ENCODE results near the gene COL1A1. TPM values are rescaled to one million over a fixed set of nuclear protein-coding genes. Genes with fewer than 3 reads are reported as not detected.

COL1A1 gene
- total RNA-seq, 1 experiment from 2014 or later: 23.4 TPM

DNA sequence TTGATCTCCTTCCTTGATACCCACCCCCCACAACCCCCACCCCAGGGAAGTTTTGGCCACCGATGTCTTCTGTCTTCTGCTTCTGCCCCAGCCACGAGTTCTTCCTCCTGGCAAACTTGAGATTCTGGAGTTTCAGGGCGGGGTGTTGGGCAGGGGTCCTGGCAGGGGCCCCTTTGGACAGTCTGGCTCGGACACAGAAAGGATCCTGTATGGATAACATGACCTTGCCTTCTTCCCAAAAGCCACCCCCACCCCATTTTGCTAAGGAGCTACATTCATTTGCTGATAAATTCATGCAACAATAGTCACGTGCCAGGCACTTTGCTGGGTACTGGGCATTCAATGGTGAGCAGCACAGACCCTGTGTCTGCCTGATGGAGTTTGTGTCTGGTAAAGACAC lies 5.9 kb upstream of the COL1A1 start:
- DNase-seq: no peak
- H3K27me3 Mint-ChIP-seq (ENCODE audit: insufficient read depth, unreplicated experiment): no peaks in the 10 kb centered on the region
- BruUV-seq (replicated peaks): no TSS peak
- no peak overlapping the region for H3K4me3 Mint-ChIP-seq (ENCODE audit: unreplicated experiment)
- ChIA-PET CTCF (interaction anchor here (0.6 to 1.4 kb wide), 6 partner anchors 9 to 154 kb away, joined by 3 to 4 read pairs (median 3); partner anchors contain the start of gene TMEM92), POLR2A (no interaction called here)
- H3K36me3 Mint-ChIP-seq (ENCODE audit: insufficient read depth, unreplicated experiment): no peaks in the 10 kb centered on the region
- intact Hi-C loops (cut with micrococcal nuclease; ENCODE audit: unreplicated experiment): no loop called here
- Histone ChIP-seq H3K36me3 (ENCODE audit: control insufficient read depth, insufficient read depth, low read length) (no peaks in the 10 kb centered on the region), H3K9me3 (no peaks in the 10 kb centered on the region), H3K27me3 (replicated peaks; ENCODE audit: control insufficient read depth, insufficient read depth, low read length) (no peaks in the 10 kb centered on the region), H3K4me3 (ENCODE audit: low read depth, low read length) (no peak overlapping the region), H3K4me1 (peaks cover 62% of the 10 kb centered on the region)
- peak overlapping the region; percentile 40 for H3K27ac Mint-ChIP-seq (ENCODE audit: unreplicated experiment)
- H3K4me1 Mint-ChIP-seq (ENCODE audit: low read depth, unreplicated experiment): peaks cover 63% of the 10 kb centered on the region
- TF ChIP-seq, protein P1, sequence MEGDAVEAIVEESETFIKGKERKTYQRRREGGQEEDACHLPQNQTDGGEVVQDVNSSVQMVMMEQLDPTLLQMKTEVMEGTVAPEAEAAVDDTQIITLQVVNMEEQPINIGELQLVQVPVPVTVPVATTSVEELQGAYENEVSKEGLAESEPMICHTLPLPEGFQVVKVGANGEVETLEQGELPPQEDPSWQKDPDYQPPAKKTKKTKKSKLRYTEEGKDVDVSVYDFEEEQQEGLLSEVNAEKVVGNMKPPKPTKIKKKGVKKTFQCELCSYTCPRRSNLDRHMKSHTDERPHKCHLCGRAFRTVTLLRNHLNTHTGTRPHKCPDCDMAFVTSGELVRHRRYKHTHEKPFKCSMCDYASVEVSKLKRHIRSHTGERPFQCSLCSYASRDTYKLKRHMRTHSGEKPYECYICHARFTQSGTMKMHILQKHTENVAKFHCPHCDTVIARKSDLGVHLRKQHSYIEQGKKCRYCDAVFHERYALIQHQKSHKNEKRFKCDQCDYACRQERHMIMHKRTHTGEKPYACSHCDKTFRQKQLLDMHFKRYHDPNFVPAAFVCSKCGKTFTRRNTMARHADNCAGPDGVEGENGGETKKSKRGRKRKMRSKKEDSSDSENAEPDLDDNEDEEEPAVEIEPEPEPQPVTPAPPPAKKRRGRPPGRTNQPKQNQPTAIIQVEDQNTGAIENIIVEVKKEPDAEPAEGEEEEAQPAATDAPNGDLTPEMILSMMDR (IDR thresholded peaks at IDR 0.05; ENCODE audit: insufficient read depth in 1 of 2, low read depth in 1 of 2, low read length in 1 of 2, severe bottlenecking in 1 of 2, unreplicated experiment in 1 of 2): no peak
- H3K9me3 Mint-ChIP-seq (ENCODE audit: unreplicated experiment): no peaks in the 10 kb centered on the region

- no TSS peak for BruUV-seq (replicated peaks)
- Mint-ChIP-seq H3K4me1 (ENCODE audit: low read depth, unreplicated experiment) (peaks cover 57% of the 10 kb centered on the region), H3K36me3 (ENCODE audit: insufficient read depth, unreplicated experiment) (no peaks in the 10 kb centered on the region), H3K4me3 (ENCODE audit: unreplicated experiment) (no peak overlapping the region), H3K27ac (ENCODE audit: unreplicated experiment) (no peak overlapping the region), H3K9me3 (ENCODE audit: unreplicated experiment) (no peaks in the 10 kb centered on the region), H3K27me3 (ENCODE audit: insufficient read depth, unreplicated experiment) (no peaks in the 10 kb centered on the region)
- ChIA-PET CTCF (interaction anchor here (0.8 to 2.3 kb wide), 5 partner anchors 37 to 94 kb away, joined by 3 to 5 read pairs (median 4); partner anchors contain the start of gene TMEM92), POLR2A (no interaction called here)
- H3K4me1 ChIP-seq: peaks cover 56% of the 10 kb centered on the region
- no peaks in the 10 kb centered on the region for H3K9me3 ChIP-seq
- H3K27me3 ChIP-seq (replicated peaks; ENCODE audit: control insufficient read depth, insufficient read depth, low read length): 0 out of 2 replicates have a peak, but pooled peaks cover 1% of the 10 kb centered on the region
- TF ChIP-seq, protein P1 (IDR thresholded peaks at IDR 0.05; ENCODE audit: insufficient read depth in 1 of 2, low read depth in 1 of 2, low read length in 1 of 2, severe bottlenecking in 1 of 2, unreplicated experiment in 1 of 2): no peak
- H3K36me3 ChIP-seq (ENCODE audit: control insufficient read depth, insufficient read depth, low read length): no peaks in the 10 kb centered on the region
- H3K4me3 ChIP-seq (ENCODE audit: low read depth, low read length): no peak overlapping the region
- intact Hi-C loops (cut with micrococcal nuclease; ENCODE audit: unreplicated experiment): no loop called here
- DNase-seq: peak in 1 of 2 experiments; percentile 62
Observed at GRCh38 chr17:50206604-50207293, 5.3 kb upstream of the COL1A1 start.

- peak in 1 of 2 experiments; percentile 38 for DNase-seq
- Mint-ChIP-seq H3K9me3 (ENCODE audit: unreplicated experiment) (no peaks in the 10 kb centered on the region), H3K27me3 (ENCODE audit: insufficient read depth, unreplicated experiment) (no peaks in the 10 kb centered on the region), H3K4me1 (ENCODE audit: low read depth, unreplicated experiment) (peaks cover 50% of the 10 kb centered on the region), H3K4me3 (ENCODE audit: unreplicated experiment) (no peak overlapping the region), H3K27ac (ENCODE audit: unreplicated experiment) (no peak overlapping the region), H3K36me3 (ENCODE audit: insufficient read depth, unreplicated experiment) (no peaks in the 10 kb centered on the region)
- H3K4me1 ChIP-seq: peaks cover 55% of the 10 kb centered on the region
- ChIA-PET CTCF (interaction anchor here (0.9 to 2.4 kb wide), 4 partner anchors 37 to 91 kb away, joined by 4 to 10 read pairs (median 5); partner anchors contain the start of gene TMEM92), POLR2A (no interaction called here)
- H3K36me3 ChIP-seq (ENCODE audit: control insufficient read depth, insufficient read depth, low read length): no peaks in the 10 kb centered on the region
- H3K4me3 ChIP-seq (ENCODE audit: low read depth, low read length): no peak overlapping the region
- TF ChIP-seq, protein P1 (IDR thresholded peaks at IDR 0.05; ENCODE audit: insufficient read depth in 1 of 2, low read depth in 1 of 2, low read length in 1 of 2, severe bottlenecking in 1 of 2, unreplicated experiment in 1 of 2): no peak
- 0 out of 2 replicates have a peak, but pooled peaks cover 1% of the 10 kb centered on the region for H3K27me3 ChIP-seq (replicated peaks; ENCODE audit: control insufficient read depth, insufficient read depth, low read length)
- no TSS peak for BruUV-seq (replicated peaks)
- intact Hi-C loops (cut with micrococcal nuclease; ENCODE audit: unreplicated experiment): no loop called here
- H3K9me3 ChIP-seq: no peaks in the 10 kb centered on the region
Observed at GRCh38 chr17:50205963-50206505, 4.6 kb upstream of the COL1A1 start.

Measured in Caco-2 (cell line).